Lung microvascular endothelial cell (primary cell): ENCODE results near the gene ZNF532. TPM values are rescaled to one million over a fixed set of nuclear protein-coding genes. Genes with fewer than 3 reads are reported as not detected.

ENCODE experiments used
- total RNA-seq: library from RNA; depleted of rRNA; stranded (reverse); fragments of >200 nt; gene quantifications from 2 replicates; pipeline ENCODE4 v1.2.1, GENCODE V29; 2014

The ZNF532 gene
- total RNA-seq, 1 donor from 2014 or later: 42.7 TPM

Other genes starting within 250 kb of the ZNF532 start
- gene ALPK2, start 235.8 kb upstream of the ZNF532 start, total RNA-seq: under 0.01 TPM in 2 replicates
- 11.6 and 19.4 TPM in 2 replicates for gene MALT1, start 193.4 kb upstream of the ZNF532 start, total RNA-seq